Measurements from ENCODE around the gene SFXN4.

DNA sequence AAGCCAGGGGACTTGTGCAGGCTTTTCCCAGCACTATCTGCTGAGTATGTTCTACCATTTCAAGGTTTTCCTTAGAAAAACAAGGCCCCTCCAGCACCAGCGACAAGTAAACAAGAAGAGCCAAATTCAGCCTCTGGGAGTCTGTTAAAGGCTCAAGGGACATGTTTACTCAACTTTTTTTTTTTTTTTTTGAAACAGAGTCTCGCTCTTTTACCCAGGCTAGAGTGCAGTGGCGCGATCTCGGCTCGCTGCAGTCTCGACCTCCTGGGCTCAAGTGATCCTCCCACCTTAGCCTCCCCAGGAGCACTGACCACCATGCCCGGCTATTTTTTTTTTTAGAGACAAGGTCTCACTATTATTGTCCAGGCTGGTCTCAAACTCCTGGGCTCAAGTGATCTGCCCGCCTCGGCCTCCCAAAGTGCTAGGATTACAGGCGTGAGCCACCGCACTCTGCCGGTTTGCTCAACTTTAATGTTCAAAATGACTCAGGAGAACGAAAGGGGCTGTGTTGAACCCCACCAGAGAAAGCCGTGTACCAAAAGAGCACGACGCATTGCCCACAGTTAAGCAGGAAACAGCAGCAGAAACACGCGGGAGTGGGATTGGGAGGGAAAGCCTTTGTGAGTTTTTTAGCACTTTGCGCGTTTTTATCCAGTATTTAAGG, 12.3 kb upstream of the SFXN4 start:
- peak; percentile 80 for TF ChIP-seq CHD1 (IDR thresholded peaks at IDR 0.05; ENCODE audit: low read length)
- TF ChIP-seq EP300 (IDR thresholded peaks at IDR 0.05; ENCODE audit: low read length) = no peak
- TF ChIP-seq GTF3C2 (IDR thresholded peaks at IDR 0.05; ENCODE audit: borderline replicate concordance, extremely low read depth, insufficient read length) = no peak
- no peak for TF ChIP-seq ZNF76 (CRISPR knock-in tag; IDR thresholded peaks at IDR 0.05; ENCODE audit: borderline replicate concordance)
- no peak for TF ChIP-seq ELF4 (CRISPR knock-in tag; IDR thresholded peaks at IDR 0.05)
- TF ChIP-seq, protein P1, sequence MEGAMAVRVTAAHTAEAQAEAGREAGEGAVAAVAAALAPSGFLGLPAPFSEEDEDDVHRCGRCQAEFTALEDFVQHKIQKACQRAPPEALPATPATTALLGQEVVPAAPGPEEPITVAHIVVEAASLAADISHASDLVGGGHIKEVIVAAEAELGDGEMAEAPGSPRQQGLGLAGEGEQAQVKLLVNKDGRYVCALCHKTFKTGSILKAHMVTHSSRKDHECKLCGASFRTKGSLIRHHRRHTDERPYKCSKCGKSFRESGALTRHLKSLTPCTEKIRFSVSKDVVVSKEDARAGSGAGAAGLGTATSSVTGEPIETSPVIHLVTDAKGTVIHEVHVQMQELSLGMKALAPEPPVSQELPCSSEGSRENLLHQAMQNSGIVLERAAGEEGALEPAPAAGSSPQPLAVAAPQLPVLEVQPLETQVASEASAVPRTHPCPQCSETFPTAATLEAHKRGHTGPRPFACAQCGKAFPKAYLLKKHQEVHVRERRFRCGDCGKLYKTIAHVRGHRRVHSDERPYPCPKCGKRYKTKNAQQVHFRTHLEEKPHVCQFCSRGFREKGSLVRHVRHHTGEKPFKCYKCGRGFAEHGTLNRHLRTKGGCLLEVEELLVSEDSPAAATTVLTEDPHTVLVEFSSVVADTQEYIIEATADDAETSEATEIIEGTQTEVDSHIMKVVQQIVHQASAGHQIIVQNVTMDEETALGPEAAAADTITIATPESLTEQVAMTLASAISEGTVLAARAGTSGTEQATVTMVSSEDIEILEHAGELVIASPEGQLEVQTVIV (CRISPR knock-in tag; IDR thresholded peaks at IDR 0.05; ENCODE audit: borderline replicate concordance) = no peak
- TF ChIP-seq, protein P2, sequence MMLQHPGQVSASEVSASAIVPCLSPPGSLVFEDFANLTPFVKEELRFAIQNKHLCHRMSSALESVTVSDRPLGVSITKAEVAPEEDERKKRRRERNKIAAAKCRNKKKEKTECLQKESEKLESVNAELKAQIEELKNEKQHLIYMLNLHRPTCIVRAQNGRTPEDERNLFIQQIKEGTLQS (IDR thresholded peaks at IDR 0.05) = no peak
- TF ChIP-seq, protein P2 (CRISPR knock-in tag; conservative IDR thresholded peaks at IDR 0.05) = no peak
- TF ChIP-seq FOXK1 (CRISPR knock-in tag; IDR thresholded peaks at IDR 0.05; ENCODE audit: borderline replicate concordance) = no peak
- TF ChIP-seq, protein P3, sequence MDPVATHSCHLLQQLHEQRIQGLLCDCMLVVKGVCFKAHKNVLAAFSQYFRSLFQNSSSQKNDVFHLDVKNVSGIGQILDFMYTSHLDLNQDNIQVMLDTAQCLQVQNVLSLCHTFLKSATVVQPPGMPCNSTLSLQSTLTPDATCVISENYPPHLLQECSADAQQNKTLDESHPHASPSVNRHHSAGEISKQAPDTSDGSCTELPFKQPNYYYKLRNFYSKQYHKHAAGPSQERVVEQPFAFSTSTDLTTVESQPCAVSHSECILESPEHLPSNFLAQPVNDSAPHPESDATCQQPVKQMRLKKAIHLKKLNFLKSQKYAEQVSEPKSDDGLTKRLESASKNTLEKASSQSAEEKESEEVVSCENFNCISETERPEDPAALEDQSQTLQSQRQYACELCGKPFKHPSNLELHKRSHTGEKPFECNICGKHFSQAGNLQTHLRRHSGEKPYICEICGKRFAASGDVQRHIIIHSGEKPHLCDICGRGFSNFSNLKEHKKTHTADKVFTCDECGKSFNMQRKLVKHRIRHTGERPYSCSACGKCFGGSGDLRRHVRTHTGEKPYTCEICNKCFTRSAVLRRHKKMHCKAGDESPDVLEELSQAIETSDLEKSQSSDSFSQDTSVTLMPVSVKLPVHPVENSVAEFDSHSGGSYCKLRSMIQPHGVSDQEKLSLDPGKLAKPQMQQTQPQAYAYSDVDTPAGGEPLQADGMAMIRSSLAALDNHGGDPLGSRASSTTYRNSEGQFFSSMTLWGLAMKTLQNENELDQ (CRISPR knock-in tag; IDR thresholded peaks at IDR 0.05; ENCODE audit: borderline replicate concordance) = no peak
- TF ChIP-seq POLR2A (conservative IDR thresholded peaks at IDR 0.05) = no peak
- TF ChIP-seq, protein P4, sequence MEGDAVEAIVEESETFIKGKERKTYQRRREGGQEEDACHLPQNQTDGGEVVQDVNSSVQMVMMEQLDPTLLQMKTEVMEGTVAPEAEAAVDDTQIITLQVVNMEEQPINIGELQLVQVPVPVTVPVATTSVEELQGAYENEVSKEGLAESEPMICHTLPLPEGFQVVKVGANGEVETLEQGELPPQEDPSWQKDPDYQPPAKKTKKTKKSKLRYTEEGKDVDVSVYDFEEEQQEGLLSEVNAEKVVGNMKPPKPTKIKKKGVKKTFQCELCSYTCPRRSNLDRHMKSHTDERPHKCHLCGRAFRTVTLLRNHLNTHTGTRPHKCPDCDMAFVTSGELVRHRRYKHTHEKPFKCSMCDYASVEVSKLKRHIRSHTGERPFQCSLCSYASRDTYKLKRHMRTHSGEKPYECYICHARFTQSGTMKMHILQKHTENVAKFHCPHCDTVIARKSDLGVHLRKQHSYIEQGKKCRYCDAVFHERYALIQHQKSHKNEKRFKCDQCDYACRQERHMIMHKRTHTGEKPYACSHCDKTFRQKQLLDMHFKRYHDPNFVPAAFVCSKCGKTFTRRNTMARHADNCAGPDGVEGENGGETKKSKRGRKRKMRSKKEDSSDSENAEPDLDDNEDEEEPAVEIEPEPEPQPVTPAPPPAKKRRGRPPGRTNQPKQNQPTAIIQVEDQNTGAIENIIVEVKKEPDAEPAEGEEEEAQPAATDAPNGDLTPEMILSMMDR (IDR thresholded peaks at IDR 0.05 in 2 of 3, conservative IDR thresholded peaks at IDR 0.05 in 1 of 3; ENCODE audit: insufficient read depth in 2 of 3, low read depth in 1 of 3, low read length in 3 of 3) = no peak
